GM19468 (cell line): ENCODE results near the gene PGAP3.

ENCODE experiments used
- ATAC-seq: cut with Tn5 transposase; IDR thresholded peaks from one replicate; pipeline ENCODE4 v1.9.1; 2021; ENCODE audit warnings: mild to moderate bottlenecking, moderate library complexity, moderate number of reproducible peaks; ENCODE audit not compliant: unreplicated experiment; ENCODE audit errors: extremely low read depth

PGAP3 gene

GRCh38 chr17:39627047-39627711 is 60.7 kb downstream of the PGAP3 start:
- no peak for ATAC-seq

DNA sequence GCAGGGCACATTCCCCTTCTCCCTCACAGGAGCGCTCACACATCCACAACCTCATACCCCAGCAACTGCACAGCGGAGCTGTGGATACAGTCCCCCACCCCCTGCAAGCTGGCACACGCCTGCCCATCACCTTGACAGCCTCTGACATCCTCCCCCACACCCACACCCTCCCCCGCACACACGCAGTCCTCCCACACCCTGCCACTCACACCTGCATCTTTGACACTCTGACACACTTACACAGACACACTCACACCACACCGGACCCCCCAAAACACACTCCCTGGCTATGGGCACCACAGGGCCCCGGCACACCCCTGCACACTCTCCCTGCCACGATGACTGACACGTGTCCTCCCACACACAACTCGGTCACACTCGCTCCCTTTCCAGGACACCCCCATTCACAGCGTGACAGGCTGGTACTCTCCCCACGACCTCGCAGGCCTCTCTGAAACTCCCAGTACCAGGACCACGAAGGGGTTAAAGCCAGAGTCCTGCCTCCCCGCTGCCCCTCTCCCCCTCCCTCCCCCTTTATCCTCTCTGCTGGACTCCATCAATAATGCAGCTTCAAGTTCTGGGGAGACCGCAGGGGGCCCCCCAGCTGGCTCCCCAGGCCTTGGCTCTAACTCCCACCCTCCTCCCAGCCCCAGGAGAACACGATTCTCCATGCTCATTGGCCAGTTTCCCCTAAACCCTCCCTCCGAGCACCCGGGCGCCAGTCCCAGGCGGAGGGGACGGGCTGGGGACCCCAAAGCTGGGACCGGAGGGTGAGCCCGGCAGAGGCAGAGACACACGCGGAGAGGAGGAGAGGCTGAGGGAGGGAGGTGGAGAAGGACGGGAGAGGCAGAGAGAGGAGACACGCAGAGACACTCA is 61.4 kb downstream of the PGAP3 start, which contains the start of gene PPP1R1B:
Gene PPP1R1B, plus strand, starts transcription at position 782 of the 876 bp plus-strand sequence. CDS start 441 bp downstream, outside the sequence.
- ATAC-seq: no peak

GRCh38 chr17:39625198-39625785 is 62.6 kb downstream of the PGAP3 start:
- ATAC-seq: no peak

DNA sequence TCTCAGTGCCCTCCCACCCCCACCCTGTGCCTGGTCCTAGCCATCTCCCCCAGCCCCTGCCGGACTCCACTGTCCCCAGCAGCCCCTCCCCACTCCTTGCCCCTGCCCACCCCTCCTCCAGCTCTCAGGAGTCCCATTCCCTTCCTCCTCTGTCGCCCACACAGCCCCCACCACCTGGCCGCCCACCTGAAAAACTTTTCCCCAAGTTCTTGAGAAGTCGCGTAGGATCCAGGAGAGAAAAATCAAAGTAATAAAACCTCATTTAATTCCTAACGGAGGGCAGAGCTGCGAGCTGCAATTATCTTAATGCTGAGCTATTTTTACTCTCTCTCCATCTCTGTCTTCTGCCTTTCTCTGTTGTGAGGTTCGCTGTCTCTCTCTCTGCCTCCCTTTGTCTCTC is 63.5 kb downstream of the PGAP3 start:
- no peak for ATAC-seq

DNA sequence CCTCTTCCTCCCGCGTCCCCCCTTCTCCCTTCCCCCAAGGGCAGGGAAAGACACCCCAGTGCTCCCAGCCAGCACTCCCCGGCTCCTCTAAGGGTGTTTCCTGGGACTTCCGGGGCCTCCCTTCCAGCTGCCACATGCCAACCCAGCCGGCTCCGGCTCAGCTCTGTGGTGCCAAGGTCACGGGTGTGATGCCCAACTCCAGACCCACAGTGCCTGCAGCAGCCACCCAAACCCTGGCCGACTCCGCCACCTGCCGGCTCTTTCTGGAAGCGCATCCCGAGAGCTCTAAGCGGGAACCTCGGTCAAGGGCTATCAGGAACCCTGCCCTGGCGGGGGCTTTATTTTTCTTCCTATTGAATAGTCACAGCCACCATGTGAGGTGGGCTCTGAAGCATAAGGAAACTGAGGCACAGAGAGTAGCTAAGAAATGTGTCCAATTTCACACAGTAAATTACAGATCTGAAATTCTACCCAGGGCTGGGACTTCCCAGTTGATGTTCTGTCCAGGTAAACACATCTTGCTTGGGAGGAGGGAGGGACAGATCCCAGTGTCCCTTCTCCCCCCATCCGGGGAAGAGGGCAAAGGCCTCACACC is 64.4 kb downstream of the PGAP3 start:
- ATAC-seq: no peak

DNA sequence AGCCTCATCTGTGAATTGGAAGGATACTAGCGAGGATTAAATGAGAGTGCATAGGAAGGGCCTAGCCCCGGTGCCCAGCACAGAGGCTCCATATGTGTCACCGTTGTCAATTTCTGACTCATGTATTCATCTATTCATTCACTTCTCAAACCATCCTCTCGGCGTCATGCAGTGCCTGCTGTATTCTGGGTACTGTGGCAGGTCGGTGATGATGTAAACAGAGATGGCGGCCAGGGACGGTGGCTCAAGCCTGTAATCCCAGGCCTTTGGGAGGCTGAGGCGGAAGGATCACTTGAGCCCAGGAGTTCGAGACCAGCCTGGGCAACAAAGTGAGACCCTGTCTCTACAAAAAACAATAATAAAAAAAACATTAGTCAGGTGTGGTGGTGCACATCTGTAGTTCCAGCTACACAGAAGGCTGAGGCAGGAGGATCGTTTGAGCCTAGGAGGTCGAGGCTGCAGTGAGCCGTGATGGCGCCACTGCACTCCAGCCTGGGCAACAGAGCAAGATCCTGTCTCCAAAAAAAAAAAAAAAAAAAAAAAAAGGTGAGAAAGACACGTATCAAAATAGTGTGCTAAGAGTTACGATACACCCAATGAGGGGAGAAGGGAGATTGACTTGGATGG is 65.4 kb downstream of the PGAP3 start:
- no peak for ATAC-seq

DNA sequence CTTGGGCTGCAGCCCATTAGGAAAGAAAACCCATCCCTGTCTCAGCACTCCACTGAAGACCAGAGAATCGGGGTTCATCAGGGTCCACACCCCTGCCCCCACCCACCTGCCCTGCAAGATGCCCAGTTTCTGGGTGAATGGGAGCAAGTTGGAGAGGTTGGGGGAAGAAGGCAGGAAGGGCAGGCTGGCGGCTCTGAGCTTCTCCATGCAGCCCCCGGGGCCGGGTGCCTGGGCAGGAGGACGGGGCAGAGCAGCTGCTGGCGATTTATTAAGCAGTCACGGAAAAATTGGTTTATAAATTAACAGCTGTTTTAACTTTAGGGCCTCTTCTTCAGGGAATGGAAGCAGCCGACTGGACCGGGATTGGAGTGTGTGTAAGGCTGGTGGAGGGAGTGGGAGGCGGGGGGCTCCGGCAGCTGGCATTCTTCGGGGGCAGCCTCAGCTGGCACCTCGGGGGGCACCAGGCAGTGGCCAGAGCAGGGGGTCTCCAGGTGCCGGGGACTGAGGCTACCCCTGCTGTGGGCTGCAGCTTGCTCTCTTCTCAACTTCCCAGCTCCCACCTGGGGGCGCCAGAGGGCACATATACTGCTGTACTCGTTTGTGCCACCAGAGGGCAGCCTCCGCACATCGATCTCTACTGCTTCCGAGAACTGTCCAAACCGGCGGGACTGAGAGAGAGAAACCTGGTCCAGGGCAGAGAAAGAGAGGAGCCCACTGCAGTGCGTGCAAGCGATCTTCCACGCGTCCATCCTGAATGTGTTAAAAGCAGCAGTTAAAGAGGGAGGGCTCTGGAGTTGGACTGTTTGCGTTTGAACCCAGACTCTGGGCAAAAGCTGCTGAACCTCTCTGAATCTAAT is 66.1 kb downstream of the PGAP3 start:
- no peak for ATAC-seq
